Loucy (cell line): ENCODE data around the gene NAALADL2.

Experiments
- H2AFZ ChIP-seq: fragments of 200-600 bp; sonication (generic); 2 replicates; pipeline ENCODE4 v1.6.0; 2016; ENCODE audit warnings: antibody characterized with exemption, mild to moderate bottlenecking, low read length, moderate library complexity
- H3F3A ChIP-seq: fragments of 200-600 bp; 2 replicates; pipeline ENCODE4 v1.6.0; 2016; ENCODE audit warnings: antibody characterized with exemption, low read depth, mild to moderate bottlenecking
- H3K27me3 ChIP-seq: fragments of 200-600 bp; sonication (generic); 2 replicates; pipeline ENCODE4 v1.6.1; 2014; ENCODE audit warnings: low read length, mild to moderate bottlenecking; ENCODE audit not compliant: insufficient read depth, poor library complexity, severe bottlenecking
- H3K36me3 ChIP-seq: fragments of 200-600 bp; sonication (generic); 2 replicates; pipeline ENCODE4 v1.6.1; 2016; ENCODE audit warnings: low read length; ENCODE audit not compliant: insufficient read depth
- H3K4me1 ChIP-seq: fragments of 200-600 bp; sonication (generic); 2 replicates; pipeline ENCODE4 v1.5.1; 2014; ENCODE audit warnings: low read length, mild to moderate bottlenecking; ENCODE audit not compliant: insufficient read depth, poor library complexity, severe bottlenecking
- H3K4me2 ChIP-seq: fragments of 200-600 bp; sonication (generic); 2 replicates; pipeline ENCODE4 v1.6.0; 2014; ENCODE audit warnings: antibody characterized with exemption, low read length, low read depth, mild to moderate bottlenecking; ENCODE audit not compliant: poor library complexity, severe bottlenecking
- H3K4me3 ChIP-seq: fragments of 200-600 bp; sonication (generic); 2 replicates; pipeline ENCODE4 v1.5.1; 2014; ENCODE audit warnings: low read length, mild to moderate bottlenecking, mixed read lengths; ENCODE audit not compliant: poor library complexity, severe bottlenecking
- H3K79me2 ChIP-seq: fragments of 200-600 bp; sonication (generic); 2 replicates; pipeline ENCODE4 v1.6.1; 2014; ENCODE audit warnings: low read length; ENCODE audit not compliant: insufficient read depth
- H3K9ac ChIP-seq: fragments of 200-600 bp; sonication (generic); 2 replicates; pipeline ENCODE4 v1.6.0; 2014; ENCODE audit warnings: mild to moderate bottlenecking, low read depth, low read length, moderate library complexity; ENCODE audit not compliant: poor library complexity, severe bottlenecking
- H3K9me2 ChIP-seq: fragments of 200-600 bp; sonication (generic); replicated peaks from 2 replicates; pipeline ENCODE4 v1.6.1; 2016; ENCODE audit warnings: low read depth, low read length, mixed read lengths
- H3K9me3 ChIP-seq: fragments of 200-600 bp; sonication (generic); 2 replicates; pipeline ENCODE4 v1.6.1; 2014; ENCODE audit warnings: mild to moderate bottlenecking, antibody characterized with exemption, low read length, low read depth; ENCODE audit not compliant: insufficient read depth
- H4K20me1 ChIP-seq: fragments of 200-600 bp; sonication (generic); 2 replicates; pipeline ENCODE4 v1.6.0; 2014; ENCODE audit warnings: antibody characterized with exemption, low read length, mild to moderate bottlenecking; ENCODE audit not compliant: insufficient read depth, poor library complexity, severe bottlenecking
- EZH2phosphoT487 ChIP-seq: fragments of 200-600 bp; IDR thresholded peaks from 2 replicates; pipeline ENCODE4 v1.6.1; 2018; ENCODE audit warnings: antibody characterized with exemption, mild to moderate bottlenecking, moderate library complexity, borderline replicate concordance
- TF ChIP-seq, protein P1 (sequence below): fragments of 200-600 bp; sonication (generic); conservative IDR thresholded peaks from 2 replicates; pipeline ENCODE4 v1.5.1; 2014; ENCODE audit warnings: mild to moderate bottlenecking, antibody characterized with exemption, low read length

NAALADL2 gene

DNA sequence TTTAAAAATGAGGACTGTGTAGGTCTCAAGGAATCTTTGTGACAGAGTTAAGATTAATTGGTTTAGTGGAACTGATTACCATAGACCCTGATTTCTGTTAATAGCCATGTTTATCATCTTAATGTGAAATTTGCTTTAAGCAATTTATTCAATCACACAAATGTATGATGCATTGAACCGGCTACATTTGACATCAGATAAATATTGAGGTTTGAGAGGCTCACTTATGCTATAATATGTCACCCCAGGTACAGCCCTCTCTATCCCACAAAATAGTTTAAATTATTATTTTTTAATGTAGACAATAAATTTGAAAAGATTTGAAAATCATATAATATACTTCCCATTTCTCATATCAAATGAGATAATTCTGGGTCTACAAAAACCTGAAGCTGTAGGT, 413.3 kb downstream of the NAALADL2 start:
- no peak for TF ChIP-seq EZH2phosphoT487
- TF ChIP-seq, protein P1, sequence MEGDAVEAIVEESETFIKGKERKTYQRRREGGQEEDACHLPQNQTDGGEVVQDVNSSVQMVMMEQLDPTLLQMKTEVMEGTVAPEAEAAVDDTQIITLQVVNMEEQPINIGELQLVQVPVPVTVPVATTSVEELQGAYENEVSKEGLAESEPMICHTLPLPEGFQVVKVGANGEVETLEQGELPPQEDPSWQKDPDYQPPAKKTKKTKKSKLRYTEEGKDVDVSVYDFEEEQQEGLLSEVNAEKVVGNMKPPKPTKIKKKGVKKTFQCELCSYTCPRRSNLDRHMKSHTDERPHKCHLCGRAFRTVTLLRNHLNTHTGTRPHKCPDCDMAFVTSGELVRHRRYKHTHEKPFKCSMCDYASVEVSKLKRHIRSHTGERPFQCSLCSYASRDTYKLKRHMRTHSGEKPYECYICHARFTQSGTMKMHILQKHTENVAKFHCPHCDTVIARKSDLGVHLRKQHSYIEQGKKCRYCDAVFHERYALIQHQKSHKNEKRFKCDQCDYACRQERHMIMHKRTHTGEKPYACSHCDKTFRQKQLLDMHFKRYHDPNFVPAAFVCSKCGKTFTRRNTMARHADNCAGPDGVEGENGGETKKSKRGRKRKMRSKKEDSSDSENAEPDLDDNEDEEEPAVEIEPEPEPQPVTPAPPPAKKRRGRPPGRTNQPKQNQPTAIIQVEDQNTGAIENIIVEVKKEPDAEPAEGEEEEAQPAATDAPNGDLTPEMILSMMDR, result no peak
- Histone ChIP-seq H3K4me3 (no peak overlapping the region), H3K4me2 (no peak overlapping the region), H3K27me3 (no peaks in the 10 kb centered on the region), H2AFZ (no peak overlapping the region), H4K20me1 (no peaks in the 10 kb centered on the region), H3K36me3 (no peaks in the 10 kb centered on the region), H3K9me2 (no peaks in the 10 kb centered on the region), H3K9ac (no peak overlapping the region), H3K9me3 (no peaks in the 10 kb centered on the region), H3K4me1 (no peaks in the 10 kb centered on the region), H3K79me2 (no peaks in the 10 kb centered on the region), H3F3A (no peaks in the 10 kb centered on the region)

DNA sequence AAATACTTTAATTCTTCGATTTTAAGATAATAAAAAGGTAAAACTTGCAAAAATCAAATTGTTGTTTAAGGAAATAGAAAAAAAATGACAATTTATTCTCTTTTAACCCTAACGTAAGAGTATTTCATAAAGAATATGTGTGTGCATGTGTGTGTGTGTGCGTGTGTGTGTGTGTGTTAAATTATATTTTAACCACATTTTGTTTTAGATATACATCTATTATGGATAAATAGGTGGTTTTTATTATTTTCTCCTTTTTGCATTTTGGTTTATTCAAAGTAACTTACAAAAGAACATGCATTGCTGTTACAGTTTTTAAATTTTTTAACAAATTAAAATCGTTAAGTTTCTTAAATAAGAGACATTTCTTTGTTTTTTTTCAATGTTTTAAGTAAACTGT, 414.4 kb downstream of the NAALADL2 start:
- H3K4me3 ChIP-seq, result no peak overlapping the region
- H2AFZ ChIP-seq, result no peak overlapping the region
- H3F3A ChIP-seq, result no peaks in the 10 kb centered on the region
- H3K27me3 ChIP-seq, result no peaks in the 10 kb centered on the region
- H3K9me3 ChIP-seq, result no peaks in the 10 kb centered on the region
- no peaks in the 10 kb centered on the region for H4K20me1 ChIP-seq
- H3K79me2 ChIP-seq, result no peaks in the 10 kb centered on the region
- no peaks in the 10 kb centered on the region for H3K9me2 ChIP-seq
- no peaks in the 10 kb centered on the region for H3K4me1 ChIP-seq
- no peak overlapping the region for H3K4me2 ChIP-seq
- H3K36me3 ChIP-seq, result no peaks in the 10 kb centered on the region
- TF ChIP-seq EZH2phosphoT487, result no peak
- TF ChIP-seq, protein P1, result no peak
- no peak overlapping the region for H3K9ac ChIP-seq

- H3K9me3 ChIP-seq, result no peaks in the 10 kb centered on the region
- no peak overlapping the region for H3K4me3 ChIP-seq
- H3K36me3 ChIP-seq, result no peaks in the 10 kb centered on the region
- no peaks in the 10 kb centered on the region for H3K4me1 ChIP-seq
- no peaks in the 10 kb centered on the region for H4K20me1 ChIP-seq
- H3K27me3 ChIP-seq, result no peaks in the 10 kb centered on the region
- no peaks in the 10 kb centered on the region for H3K9me2 ChIP-seq
- H3K79me2 ChIP-seq, result no peaks in the 10 kb centered on the region
- no peaks in the 10 kb centered on the region for H3F3A ChIP-seq
- no peak overlapping the region for H3K9ac ChIP-seq
- no peak overlapping the region for H3K4me2 ChIP-seq
- no peak overlapping the region for H2AFZ ChIP-seq
- TF ChIP-seq, protein P1, result no peak
- TF ChIP-seq EZH2phosphoT487, result no peak
Observed at GRCh38 chr3:175274056-175274455, 414.9 kb downstream of the NAALADL2 start.
